KOPT-K1 (cell line): ENCODE results near the gene C17orf78.
A peak's percentile ranks its signal among the peaks of the same experiment; 100 is the strongest.
"Not testable (repeated sequence)": the region's sequence is repeated elsewhere in the genome, so short reads cannot be mapped to it uniquely, and the experiment has no call there.

Experiments
- H3K27ac ChIP-seq: fragments of 200-600 bp; sonication (generic); 2 replicates; pipeline ENCODE4 v1.5.1; 2016; ENCODE audit warnings: antibody characterized with exemption, mild to moderate bottlenecking, low read depth, low read length; ENCODE audit not compliant: poor library complexity, severe bottlenecking
- H3K36me3 ChIP-seq: fragments of 200-600 bp; sonication (generic); 2 replicates; pipeline ENCODE4 v1.5.1; 2017; ENCODE audit warnings: antibody characterized with exemption, mild to moderate bottlenecking, low read length, moderate library complexity; ENCODE audit not compliant: insufficient read depth
- H3K9me3 ChIP-seq: fragments of 200-600 bp; sonication (generic); 2 replicates; pipeline ENCODE4 v1.5.1; 2017; ENCODE audit warnings: antibody characterized with exemption, low read length, mild to moderate bottlenecking; ENCODE audit not compliant: insufficient read depth, poor library complexity, severe bottlenecking

C17orf78 gene

GRCh38 chr17:37405955-37406634, 30.3 kb downstream of the C17orf78 start:
- Histone ChIP-seq H3K9me3 (no peaks in the 10 kb centered on the region), H3K36me3 (peaks cover 17% of the 10 kb centered on the region), H3K27ac (peak overlapping the region; percentile 96)

- H3K36me3 ChIP-seq, result peaks cover 19% of the 10 kb centered on the region
- no peaks in the 10 kb centered on the region for H3K9me3 ChIP-seq
- H3K27ac ChIP-seq, result peak within 1 kb of the TSS; percentile 96
Measured at GRCh38 chr17:37406635-37407461, 31.1 kb downstream of the C17orf78 start, which contains the start of the genes ACACA and TADA2A. ACACA (minus strand) TSS chr17:37406836; CDS start chr17:37406299, 537 bp downstream. TADA2A (plus strand) TSS chr17:37406886; CDS start chr17:37411366, 4,480 bp downstream.

- Histone ChIP-seq H3K27ac (peak overlapping the region; percentile 96), H3K36me3 (peaks cover 32% of the 10 kb centered on the region)
- H3K9me3 ChIP-seq, result not testable (repeated sequence)
Measured at GRCh38 chr17:37408145-37408479, 32.3 kb downstream of the C17orf78 start.

GRCh38 chr17:37410357-37410756, 34.6 kb downstream of the C17orf78 start:
- Histone ChIP-seq H3K9me3 (no peaks in the 10 kb centered on the region), H3K27ac (no peak overlapping the region), H3K36me3 (peaks cover 54% of the 10 kb centered on the region)

- no peak overlapping the region for H3K27ac ChIP-seq
- no peaks in the 10 kb centered on the region for H3K9me3 ChIP-seq
- H3K36me3 ChIP-seq, result peaks cover 91% of the 10 kb centered on the region
Measured at GRCh38 chr17:37413875-37414519, 38.2 kb downstream of the C17orf78 start.

GRCh38 chr17:37417852-37418251, 42.1 kb downstream of the C17orf78 start:
- Histone ChIP-seq H3K9me3 (no peaks in the 10 kb centered on the region), H3K36me3 (peaks cover 90% of the 10 kb centered on the region), H3K27ac (no peak overlapping the region)

GRCh38 chr17:37422971-37423625, 47.3 kb downstream of the C17orf78 start:
- Histone ChIP-seq H3K9me3 (no peaks in the 10 kb centered on the region), H3K36me3 (peaks cover 90% of the 10 kb centered on the region), H3K27ac (no peak overlapping the region)

- peaks cover 90% of the 10 kb centered on the region for H3K36me3 ChIP-seq
- no peaks in the 10 kb centered on the region for H3K9me3 ChIP-seq
- no peak overlapping the region for H3K27ac ChIP-seq
Measured at GRCh38 chr17:37425268-37425667, 49.5 kb downstream of the C17orf78 start.

GRCh38 chr17:37429039-37429438, 53.3 kb downstream of the C17orf78 start:
- H3K36me3 ChIP-seq, result peaks cover 96% of the 10 kb centered on the region
- no peak overlapping the region for H3K27ac ChIP-seq
- H3K9me3 ChIP-seq, result no peaks in the 10 kb centered on the region

GRCh38 chr17:37429453-37429852, 53.7 kb downstream of the C17orf78 start:
- Histone ChIP-seq H3K36me3 (peaks cover 96% of the 10 kb centered on the region), H3K27ac (no peak overlapping the region), H3K9me3 (no peaks in the 10 kb centered on the region)

GRCh38 chr17:37430051-37430627, 54.4 kb downstream of the C17orf78 start:
- Histone ChIP-seq H3K27ac (no peak overlapping the region), H3K9me3 (no peaks in the 10 kb centered on the region), H3K36me3 (peaks cover 96% of the 10 kb centered on the region)

- Histone ChIP-seq H3K36me3 (peaks cover 94% of the 10 kb centered on the region), H3K9me3 (no peaks in the 10 kb centered on the region), H3K27ac (no peak overlapping the region)
Measured at GRCh38 chr17:37432671-37433070, 56.9 kb downstream of the C17orf78 start.

GRCh38 chr17:37438141-37438540, 62.4 kb downstream of the C17orf78 start:
- Histone ChIP-seq H3K9me3 (no peaks in the 10 kb centered on the region), H3K36me3 (peaks cover 95% of the 10 kb centered on the region), H3K27ac (no peak overlapping the region)

GRCh38 chr17:37440424-37440823, 64.6 kb downstream of the C17orf78 start:
- Histone ChIP-seq H3K27ac (no peak overlapping the region), H3K36me3 (peaks cover 96% of the 10 kb centered on the region), H3K9me3 (no peaks in the 10 kb centered on the region)
